Esophagus muscularis mucosa (tissue), 4 donors: ENCODE data around the gene ZFPM1. TPM values are rescaled to one million over a fixed set of nuclear protein-coding genes. Genes with fewer than 3 reads are reported as not detected.

Source experiments
- DNase-seq: peaks from one replicate; pipeline ENCODE4 v3.0.0-alpha.2; 2017; ENCODE audit errors: extremely low spot score
- H3K27ac ChIP-seq, 4 donors: fragments of 200-600 bp; sonication (generic); replicated peaks in 1 of 4; 1 replicate in 3 of 4; 2 replicates in 1 of 4; pipeline ENCODE4 v1.5.1; 2016 to 2019; ENCODE audit warnings: mild to moderate bottlenecking in 1 of 4
- H3K27me3 ChIP-seq, 4 donors: fragments of 200-600 bp; sonication (generic); one replicate each; pipeline versions ENCODE4 v1.5.1 to v1.6.0; 2016 to 2019
- H3K36me3 ChIP-seq, 4 donors: fragments of 200-600 bp; sonication (generic); one replicate each; pipeline ENCODE4 v1.5.1; 2016 to 2019
- H3K4me1 ChIP-seq, 4 donors: fragments of 200-600 bp; sonication (generic); one replicate each; pipeline ENCODE4 v1.5.1; 2016 to 2019
- H3K4me3 ChIP-seq, 4 donors: fragments of 200-600 bp; sonication (generic); 1 replicate in 2 of 4; 2 replicates in 2 of 4; pipeline ENCODE4 v1.5.1; 2016 to 2019; ENCODE audit warnings: mild to moderate bottlenecking in 4 of 4, moderate library complexity in 1 of 4
- H3K9me3 ChIP-seq, 4 donors: fragments of 200-600 bp; sonication (generic); 1 replicate in 3 of 4; 2 replicates in 1 of 4; pipeline ENCODE4 v1.5.1; 2016 to 2019
- EP300 ChIP-seq: sonication (generic); formaldehyde crosslinking; IDR thresholded peaks from one replicate; pipeline ENCODE4 v1.6.1; 2017; ENCODE audit warnings: antibody characterized with exemption
- POLR2A ChIP-seq: fragments of 450-650 bp; IDR thresholded peaks from one replicate; pipeline ENCODE4 v1.6.1; 2017; ENCODE audit warnings: antibody characterized with exemption, moderate library complexity, mild to moderate bottlenecking, low read depth
- POLR2AphosphoS5 ChIP-seq, 2 donors: sonication (generic); formaldehyde crosslinking; IDR thresholded peaks; one replicate each; pipeline ENCODE4 v1.6.1; 2017; ENCODE audit warnings: antibody characterized with exemption in 2 of 2
- WGBS: methylation state at CpG from one replicate; pipeline ENCODE4 v1.1.5; 2018; 5-methylcytosine and 5-hydroxymethylcytosine counted together
- intact Hi-C: fragments of 100-400 bp; cut with DNase I; formaldehyde crosslinking; loops from one replicate; pipeline ENCODE4 v1.15.1; 2023
- total RNA-seq, 4 donors: library from RNA; depleted of rRNA; stranded (reverse); fragments of >200 nt; gene quantifications; one replicate each; pipeline versions ENCODE4 v1.1.0 to v1.2.1, GENCODE V29; 2016
- TF ChIP-seq, protein P1 (sequence below), 3 experiments: fragments of 200-600 bp in 2 of 3; fragments of 450-650 bp in 1 of 3; sonication (generic) in 2 of 3; IDR thresholded peaks; one replicate each; pipeline ENCODE4 v1.5.1; 2017 to 2019; ENCODE audit warnings: antibody characterized with exemption in 3 of 3, mild to moderate bottlenecking in 2 of 3, moderate library complexity in 1 of 3

ZFPM1 gene
- total RNA-seq, 4 donors from 2014 or later: 0.42 to 1.4 (median 1.0) TPM

DNA sequence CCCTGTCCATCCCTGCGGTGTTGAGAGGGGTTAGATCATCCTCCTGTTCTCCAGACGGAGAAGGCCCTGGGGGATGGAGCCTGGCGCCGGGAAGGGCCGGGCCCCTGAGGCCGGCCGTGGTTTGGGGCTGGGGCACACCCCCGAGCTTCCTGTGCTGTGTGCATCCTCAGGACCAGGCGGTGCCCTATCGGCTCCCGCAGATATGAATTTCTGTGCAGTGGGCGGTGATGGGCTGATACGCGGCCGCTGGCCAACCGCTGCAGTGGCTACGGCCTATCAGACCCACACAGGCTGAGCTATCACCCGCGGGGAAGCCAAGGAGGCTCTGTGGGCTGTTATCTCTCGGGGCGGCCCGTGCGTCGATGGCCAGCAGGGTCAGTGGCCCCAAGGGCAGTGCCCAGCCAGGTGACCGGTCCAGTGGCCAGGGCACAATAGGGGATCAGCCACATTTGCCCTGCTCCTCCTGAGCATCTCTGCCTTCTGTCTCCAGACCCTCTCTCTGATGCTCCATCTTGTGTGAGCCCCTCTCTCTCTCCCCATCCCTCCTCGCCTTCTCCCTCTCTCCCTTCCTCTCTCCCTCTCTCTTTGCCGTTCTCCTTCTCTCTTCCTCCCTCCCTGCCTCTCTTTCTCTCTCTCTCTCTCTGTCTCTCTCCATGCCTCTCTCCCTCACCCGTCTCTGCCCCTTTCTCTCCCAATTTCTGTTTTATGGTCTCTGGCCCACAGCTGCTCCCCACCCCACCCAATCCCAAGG is 38.7 kb downstream of the ZFPM1 start:
- H3K9me3 ChIP-seq: no peaks in the 10 kb centered on the region
- no peaks in the 10 kb centered on the region for H3K4me1 ChIP-seq
- DNase-seq: no peak
- peaks cover 0 to 9% (median 0%) of the 10 kb centered on the region in 4 donors for H3K36me3 ChIP-seq
- no peak for TF ChIP-seq POLR2A
- H3K4me3 ChIP-seq: no peak overlapping the region
- peaks cover 0 to 10% (median 0%) of the 10 kb centered on the region in 4 donors for H3K27me3 ChIP-seq
- intact Hi-C loops: no loop called here
- WGBS: 90% methylated on average over 21 of the region's 28 CpGs
- H3K27ac ChIP-seq: no peak overlapping the region

DNA sequence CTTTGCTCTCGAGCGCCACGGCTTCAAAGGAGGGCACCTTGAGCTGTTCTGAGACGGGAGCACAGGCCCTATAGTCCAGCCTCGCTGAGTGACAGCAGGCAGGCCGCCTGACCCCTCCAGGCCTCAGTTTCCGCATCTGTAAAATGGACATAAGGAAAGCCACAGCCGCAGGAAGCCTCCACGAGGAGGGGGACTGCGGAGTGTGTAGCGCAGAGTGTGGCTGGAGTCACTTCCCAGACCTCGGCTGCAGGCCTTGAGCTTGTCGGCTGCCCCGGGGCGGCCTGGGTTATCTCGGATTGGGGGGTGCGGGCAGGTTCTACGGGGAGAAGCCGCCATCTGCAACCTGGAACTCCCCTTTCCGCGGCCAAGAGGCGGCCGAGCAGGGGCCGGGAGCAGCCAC is 40.8 kb downstream of the ZFPM1 start:
- DNase-seq: no peak
- no peak for TF ChIP-seq EP300
- TF ChIP-seq POLR2AphosphoS5 (IDR thresholded peaks at IDR 0.05): no peak
- no peak for TF ChIP-seq POLR2A
- TF ChIP-seq, protein P1, sequence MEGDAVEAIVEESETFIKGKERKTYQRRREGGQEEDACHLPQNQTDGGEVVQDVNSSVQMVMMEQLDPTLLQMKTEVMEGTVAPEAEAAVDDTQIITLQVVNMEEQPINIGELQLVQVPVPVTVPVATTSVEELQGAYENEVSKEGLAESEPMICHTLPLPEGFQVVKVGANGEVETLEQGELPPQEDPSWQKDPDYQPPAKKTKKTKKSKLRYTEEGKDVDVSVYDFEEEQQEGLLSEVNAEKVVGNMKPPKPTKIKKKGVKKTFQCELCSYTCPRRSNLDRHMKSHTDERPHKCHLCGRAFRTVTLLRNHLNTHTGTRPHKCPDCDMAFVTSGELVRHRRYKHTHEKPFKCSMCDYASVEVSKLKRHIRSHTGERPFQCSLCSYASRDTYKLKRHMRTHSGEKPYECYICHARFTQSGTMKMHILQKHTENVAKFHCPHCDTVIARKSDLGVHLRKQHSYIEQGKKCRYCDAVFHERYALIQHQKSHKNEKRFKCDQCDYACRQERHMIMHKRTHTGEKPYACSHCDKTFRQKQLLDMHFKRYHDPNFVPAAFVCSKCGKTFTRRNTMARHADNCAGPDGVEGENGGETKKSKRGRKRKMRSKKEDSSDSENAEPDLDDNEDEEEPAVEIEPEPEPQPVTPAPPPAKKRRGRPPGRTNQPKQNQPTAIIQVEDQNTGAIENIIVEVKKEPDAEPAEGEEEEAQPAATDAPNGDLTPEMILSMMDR (IDR thresholded peaks at IDR 0.05): no peak
- peaks cover 0 to 5% (median under 1%) of the 10 kb centered on the region in 4 donors for H3K4me1 ChIP-seq
- H3K27ac ChIP-seq: no peak overlapping the region
- H3K9me3 ChIP-seq: no peaks in the 10 kb centered on the region
- H3K4me3 ChIP-seq: no peak overlapping the region
- intact Hi-C loops: no loop called here
- H3K27me3 ChIP-seq: peaks cover 0 to 19% (median 0%) of the 10 kb centered on the region in 4 donors
- WGBS: 91% methylated on average over 16 of the region's 24 CpGs
- peaks cover 0 to 9% (median 0%) of the 10 kb centered on the region in 4 donors for H3K36me3 ChIP-seq

DNA sequence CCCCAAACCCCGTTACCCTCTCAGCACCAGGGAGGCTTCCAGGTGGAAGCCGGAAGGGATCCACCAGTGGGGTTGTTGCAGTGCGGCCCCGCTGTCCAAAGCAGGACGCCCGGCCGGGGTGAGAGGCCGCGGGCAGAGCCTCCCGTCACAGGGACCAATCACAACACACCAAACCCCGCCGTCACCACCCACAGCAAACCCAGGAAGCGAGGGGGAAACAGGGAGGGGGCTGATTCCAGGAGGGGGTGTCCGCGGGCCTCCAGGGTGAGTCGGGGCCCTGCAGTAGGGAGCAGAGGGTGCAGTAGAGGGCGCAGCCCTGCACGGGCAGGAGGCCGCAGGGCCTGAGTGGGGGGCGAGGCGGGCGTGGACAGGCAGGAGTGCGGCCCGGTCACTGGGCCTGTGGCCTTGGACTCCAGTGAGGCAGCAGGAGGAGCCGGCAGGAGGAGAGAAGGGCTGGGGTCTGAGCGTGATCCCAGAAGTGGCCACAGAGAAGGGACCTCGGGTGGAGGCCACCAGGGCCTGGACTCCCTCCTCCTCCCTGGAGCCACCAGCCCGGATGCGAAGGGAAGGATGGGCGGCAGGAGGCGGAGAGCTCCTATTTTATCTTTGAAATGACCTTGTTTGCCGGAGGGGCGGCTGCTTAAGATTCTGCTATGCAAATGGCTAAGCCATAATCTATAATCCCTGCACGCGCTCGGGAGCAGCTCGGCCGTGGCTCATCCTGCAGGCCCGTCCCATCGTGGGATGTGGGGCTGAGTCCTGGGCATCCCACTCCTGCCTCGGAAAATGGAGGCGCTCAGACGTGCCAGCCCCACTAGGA is 41.5 kb downstream of the ZFPM1 start:
- DNase-seq: no peak
- intact Hi-C loops: no loop called here
- Histone ChIP-seq H3K36me3 (peaks cover 0 to 2% (median 0%) of the 10 kb centered on the region in 4 donors), H3K27me3 (peaks cover 0 to 26% (median 0%) of the 10 kb centered on the region in 4 donors), H3K4me1 (peaks cover 0 to 7% (median 4%) of the 10 kb centered on the region in 4 donors), H3K27ac (no peak overlapping the region), H3K9me3 (no peaks in the 10 kb centered on the region), H3K4me3 (no peak overlapping the region)
- WGBS: 85% methylated on average over 24 of the region's 43 CpGs
- no peak for TF ChIP-seq POLR2A

DNA sequence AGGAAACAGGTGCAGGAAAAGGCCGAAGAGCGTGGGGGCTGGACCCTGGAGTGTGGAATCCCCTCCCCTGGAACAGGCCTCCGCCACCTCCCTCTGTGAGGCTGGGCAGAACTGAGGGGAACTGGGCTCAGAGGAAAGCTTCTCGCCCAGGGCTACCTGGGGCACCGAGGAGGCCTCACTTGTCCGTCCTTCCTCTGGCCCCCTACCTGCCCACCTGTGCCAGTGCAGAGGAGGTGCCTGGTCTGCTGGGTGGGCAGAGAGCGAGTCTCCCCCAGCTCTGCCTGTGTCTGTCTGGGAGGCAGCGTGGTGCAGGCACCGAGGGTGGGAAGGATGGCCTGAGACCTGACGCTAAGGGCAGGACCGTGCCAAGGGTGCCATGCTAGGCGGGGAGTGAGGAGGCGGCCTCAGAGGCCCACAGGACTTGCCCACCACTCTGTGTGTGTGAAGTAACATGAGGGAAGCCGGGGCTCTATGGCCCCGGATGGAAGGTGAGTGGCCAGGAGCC is 42.2 kb downstream of the ZFPM1 start:
- 100% methylated on average over 10 of the region's 15 CpGs for WGBS
- peaks cover 0 to 34% (median 0%) of the 10 kb centered on the region in 4 donors for H3K27me3 ChIP-seq
- TF ChIP-seq, protein P1 (IDR thresholded peaks at IDR 0.05): no peak
- TF ChIP-seq EP300 (no peak), POLR2AphosphoS5 (IDR thresholded peaks at IDR 0.05) (no peak), POLR2A (no peak)
- no peak overlapping the region for H3K27ac ChIP-seq
- H3K9me3 ChIP-seq: no peaks in the 10 kb centered on the region
- H3K4me1 ChIP-seq: peaks cover 0 to 13% (median 8%) of the 10 kb centered on the region in 4 donors
- H3K4me3 ChIP-seq: no peak overlapping the region
- DNase-seq: no peak
- H3K36me3 ChIP-seq: no peaks in the 10 kb centered on the region
- intact Hi-C loops: no loop called here

DNA sequence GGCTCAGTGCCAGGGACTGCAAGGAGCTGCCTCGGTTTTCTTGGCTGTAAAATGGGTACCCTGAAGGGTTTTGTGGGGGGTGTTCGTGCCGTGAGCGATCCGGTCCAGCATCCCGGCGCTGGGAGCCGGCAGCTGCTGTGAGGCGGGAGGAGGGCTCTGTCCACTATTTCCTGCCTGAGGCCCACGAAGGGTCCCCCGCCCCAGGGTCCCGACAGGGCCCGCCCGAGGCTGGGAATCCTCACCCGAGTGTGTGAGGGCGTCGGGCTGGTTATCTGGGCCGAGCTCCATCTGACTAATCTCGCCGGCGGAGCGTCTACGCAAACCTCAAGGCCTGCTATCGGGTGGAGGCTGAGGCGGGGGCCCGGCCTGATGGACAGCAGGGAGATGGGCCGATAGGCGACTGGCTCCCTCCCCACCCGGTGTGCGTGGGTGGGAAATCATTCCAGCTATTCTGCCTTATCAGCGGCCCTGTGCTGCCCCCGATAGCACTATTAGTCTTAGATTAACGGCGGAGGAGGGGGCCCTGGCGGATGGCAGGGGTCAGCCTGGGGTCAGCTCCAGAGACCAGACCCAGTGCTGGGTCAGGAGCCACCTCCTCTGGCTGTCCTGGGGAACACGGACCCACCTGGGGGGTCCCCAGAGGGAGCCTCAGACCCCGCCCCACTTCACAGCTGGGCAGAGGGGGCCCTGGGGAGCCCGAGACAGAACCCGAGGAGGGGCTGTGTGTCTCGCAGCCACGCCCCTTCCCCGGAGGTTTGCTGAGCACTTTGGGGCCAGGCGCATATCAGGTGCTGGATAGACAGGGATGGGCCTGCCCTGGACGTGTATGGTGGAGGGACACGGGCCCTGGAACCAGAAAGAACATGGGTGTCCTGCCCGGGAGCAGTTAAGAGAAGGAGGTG is 44.7 kb downstream of the ZFPM1 start:
- no peaks in the 10 kb centered on the region for H3K36me3 ChIP-seq
- H3K4me1 ChIP-seq: peaks cover 0 to 16% (median 8%) of the 10 kb centered on the region in 4 donors
- no peak overlapping the region for H3K4me3 ChIP-seq
- TF ChIP-seq EP300 (no peak), POLR2AphosphoS5 (IDR thresholded peaks at IDR 0.05) (no peak), POLR2A (no peak)
- TF ChIP-seq, protein P1 (IDR thresholded peaks at IDR 0.05): no peak
- H3K27ac ChIP-seq: no peak overlapping the region
- WGBS: 61% methylated on average over 17 of the region's 46 CpGs
- H3K9me3 ChIP-seq: no peaks in the 10 kb centered on the region
- H3K27me3 ChIP-seq: peaks cover 0 to 34% (median 0%) of the 10 kb centered on the region in 4 donors
- intact Hi-C loops: no loop called here
- DNase-seq: no peak
